Esophagus squamous epithelium (tissue), 5 donors: ENCODE results near the gene MED29. TPM values are rescaled to one million over a fixed set of nuclear protein-coding genes. Genes with fewer than 3 reads are reported as not detected.

Source experiments
- DNase-seq: peaks from one replicate; lab custom pipeline; 2025; lab: John Stamatoyannopoulos, UW
- H3K27ac ChIP-seq, 4 donors: fragments of 200-600 bp; sonication (generic); one replicate each; pipeline ENCODE4 v1.5.1; 2016 to 2019; ENCODE audit warnings: mild to moderate bottlenecking in 1 of 4
- H3K27me3 ChIP-seq, 4 donors: fragments of 200-600 bp; sonication (generic); 1 replicate in 3 of 4; 2 replicates in 1 of 4; pipeline versions ENCODE4 v1.5.1 to v1.6.0; 2017 to 2021; ENCODE audit warnings: antibody characterized with exemption in 1 of 4
- H3K36me3 ChIP-seq, 3 donors: fragments of 200-600 bp; sonication (generic); one replicate each; pipeline ENCODE4 v1.5.1; 2016 to 2019
- H3K4me1 ChIP-seq, 3 donors: fragments of 200-600 bp; sonication (generic); one replicate each; pipeline ENCODE4 v1.5.1; 2017 to 2019
- H3K4me3 ChIP-seq, 4 donors: fragments of 200-600 bp; sonication (generic); 1 replicate in 3 of 4; 2 replicates in 1 of 4; pipeline ENCODE4 v1.5.1; 2016 to 2019; ENCODE audit warnings: mild to moderate bottlenecking in 2 of 4, moderate library complexity in 1 of 4
- H3K9me3 ChIP-seq, 3 donors: fragments of 200-600 bp; sonication (generic); one replicate each; pipeline ENCODE4 v1.5.1; 2016 to 2019
- POLR2A ChIP-seq, 4 donors: fragments of 450-650 bp; IDR thresholded peaks; one replicate each; pipeline ENCODE4 v1.6.1; 2017; ENCODE audit warnings: antibody characterized with exemption in 4 of 4, mild to moderate bottlenecking in 4 of 4, moderate library complexity in 3 of 4
- WGBS, 2 donors: methylation state at CpG; one replicate each; pipeline ENCODE4 v1.1.5; 2018; 5-methylcytosine and 5-hydroxymethylcytosine counted together
- intact Hi-C: fragments of 100-400 bp; cut with DNase I; formaldehyde crosslinking; loops from one replicate; pipeline ENCODE4 v1.15.0; 2022
- total RNA-seq, 4 donors: library from RNA; depleted of rRNA; stranded (reverse); fragments of >200 nt; gene quantifications; one replicate each; pipeline ENCODE4 v1.1.0, GENCODE V29; 2016
- TF ChIP-seq, protein P1 (sequence below), 6 experiments: fragments of 450-650 bp in 4 of 6; fragments of 200-600 bp in 2 of 6; sonication (generic) in 2 of 6; IDR thresholded peaks; one replicate each; pipeline ENCODE4 v1.5.1; 2016 to 2019; ENCODE audit warnings: antibody characterized with exemption in 6 of 6, mild to moderate bottlenecking in 4 of 6, moderate library complexity in 4 of 6
- donor health status: DM: yes; HTN: yes; CAD: no.

MED29 gene
- total RNA-seq, 4 donors from 2014 or later, result 11.8 to 20.1 (median 16.5) TPM

DNA sequence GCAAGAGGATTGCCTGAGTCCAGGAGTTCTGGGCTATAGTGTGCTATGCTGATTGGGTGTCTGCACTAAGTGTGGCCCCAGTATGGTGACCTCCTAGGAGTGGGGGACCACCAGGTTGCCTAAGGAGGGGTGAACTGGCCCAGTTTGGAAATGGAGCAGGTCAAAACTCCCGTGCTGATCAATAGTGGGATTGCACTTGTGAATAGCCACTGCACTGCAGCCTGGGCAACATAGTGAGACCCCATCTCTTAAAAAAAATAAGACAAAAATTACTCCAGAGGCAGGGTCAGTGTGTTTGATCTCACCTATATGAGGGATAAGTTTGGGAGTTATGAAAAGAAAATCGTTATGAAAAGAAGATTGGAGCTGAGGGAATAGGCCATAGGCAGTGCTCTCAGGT lies 22.0 kb upstream of the MED29 start:
- no peaks in the 10 kb centered on the region for H3K27me3 ChIP-seq
- no peak overlapping the region for H3K4me3 ChIP-seq
- peak overlapping the region in 2 of 4 donors; percentile 30 to 40 for H3K27ac ChIP-seq
- TF ChIP-seq POLR2A (IDR thresholded peaks at IDR 0.05), result no peak
- TF ChIP-seq, protein P1, sequence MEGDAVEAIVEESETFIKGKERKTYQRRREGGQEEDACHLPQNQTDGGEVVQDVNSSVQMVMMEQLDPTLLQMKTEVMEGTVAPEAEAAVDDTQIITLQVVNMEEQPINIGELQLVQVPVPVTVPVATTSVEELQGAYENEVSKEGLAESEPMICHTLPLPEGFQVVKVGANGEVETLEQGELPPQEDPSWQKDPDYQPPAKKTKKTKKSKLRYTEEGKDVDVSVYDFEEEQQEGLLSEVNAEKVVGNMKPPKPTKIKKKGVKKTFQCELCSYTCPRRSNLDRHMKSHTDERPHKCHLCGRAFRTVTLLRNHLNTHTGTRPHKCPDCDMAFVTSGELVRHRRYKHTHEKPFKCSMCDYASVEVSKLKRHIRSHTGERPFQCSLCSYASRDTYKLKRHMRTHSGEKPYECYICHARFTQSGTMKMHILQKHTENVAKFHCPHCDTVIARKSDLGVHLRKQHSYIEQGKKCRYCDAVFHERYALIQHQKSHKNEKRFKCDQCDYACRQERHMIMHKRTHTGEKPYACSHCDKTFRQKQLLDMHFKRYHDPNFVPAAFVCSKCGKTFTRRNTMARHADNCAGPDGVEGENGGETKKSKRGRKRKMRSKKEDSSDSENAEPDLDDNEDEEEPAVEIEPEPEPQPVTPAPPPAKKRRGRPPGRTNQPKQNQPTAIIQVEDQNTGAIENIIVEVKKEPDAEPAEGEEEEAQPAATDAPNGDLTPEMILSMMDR (IDR thresholded peaks at IDR 0.05), result no peak
- WGBS, 2 donors, result 79 to 89% methylated on average over 2 of the region's 2 CpGs
- H3K36me3 ChIP-seq, result peaks cover 7 to 100% (median 25%) of the 10 kb centered on the region in 3 donors
- peaks cover 4 to 59% (median 23%) of the 10 kb centered on the region in 3 donors for H3K4me1 ChIP-seq
- intact Hi-C loops, result no loop called here
- H3K9me3 ChIP-seq, result no peaks in the 10 kb centered on the region
- no peak for DNase-seq

DNA sequence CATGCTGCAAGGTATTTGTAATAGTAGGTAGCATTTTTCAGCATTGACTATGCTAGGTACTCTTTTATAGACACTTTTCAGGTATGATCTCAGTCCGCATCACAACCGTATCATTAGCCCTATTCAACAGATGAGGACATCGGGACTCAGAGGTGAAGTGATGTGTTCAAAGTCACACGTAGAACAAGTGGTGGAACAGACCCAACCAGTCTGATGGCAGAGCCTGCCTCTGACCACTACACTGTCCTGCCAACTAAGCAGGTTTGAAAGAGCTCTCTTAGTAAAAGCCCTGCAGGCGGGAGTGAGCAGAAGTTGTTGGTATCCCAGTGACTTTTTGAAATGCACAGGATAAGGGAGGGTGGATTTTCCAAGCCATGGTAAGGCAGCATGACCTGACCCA lies 20.4 kb upstream of the MED29 start:
- peak overlapping the region; percentile 31 to 97 (median 88) for H3K27ac ChIP-seq
- DNase-seq, result no peak
- H3K36me3 ChIP-seq, result peaks cover 2 to 100% (median 34%) of the 10 kb centered on the region in 3 donors
- intact Hi-C loops, result no loop called here
- TF ChIP-seq, protein P1 (IDR thresholded peaks at IDR 0.05), result no peak
- H3K4me1 ChIP-seq, result peaks cover 4 to 45% (median 23%) of the 10 kb centered on the region in 3 donors
- WGBS, 2 donors, result 77 to 89% methylated on average over 4 to 5 of the region's 5 CpGs
- no peak overlapping the region for H3K4me3 ChIP-seq
- no peaks in the 10 kb centered on the region for H3K27me3 ChIP-seq
- H3K9me3 ChIP-seq, result no peaks in the 10 kb centered on the region

DNA sequence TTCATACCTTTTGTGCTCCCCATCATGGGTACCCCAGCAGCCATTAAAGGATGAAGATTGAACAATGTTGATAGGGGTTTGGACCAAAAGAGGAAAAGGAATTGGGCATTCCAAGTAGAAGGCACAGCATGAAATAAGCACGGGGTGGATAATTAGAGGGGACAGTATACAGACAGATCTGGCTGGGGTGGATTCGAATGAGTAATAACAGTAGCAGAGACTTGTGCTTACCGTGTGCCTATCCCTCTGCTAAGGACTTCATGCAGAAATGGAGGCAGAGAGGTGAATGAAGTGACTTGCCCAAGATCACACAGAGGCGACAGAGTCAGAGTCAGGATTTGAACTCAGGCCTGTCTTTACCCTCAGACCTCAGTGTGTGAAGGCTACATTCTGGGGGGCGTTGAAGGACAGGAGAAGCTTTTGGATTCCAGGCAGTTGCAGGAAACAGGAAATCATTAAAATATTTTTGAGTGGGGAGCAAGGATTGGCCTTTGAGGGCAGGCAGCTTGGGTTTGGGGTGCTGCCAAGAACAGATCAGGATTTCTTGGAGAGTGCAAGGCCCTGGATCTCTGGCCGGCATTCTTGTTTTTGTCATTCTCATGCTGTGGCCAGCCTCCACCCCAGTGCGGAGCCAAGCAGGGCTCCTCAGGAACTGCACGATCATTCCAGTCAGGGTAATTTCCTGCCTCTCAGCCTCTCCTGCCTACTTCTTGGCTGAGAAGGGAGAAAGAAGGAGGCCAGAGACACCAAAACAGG lies 19.0 kb upstream of the MED29 start:
- no peaks in the 10 kb centered on the region for H3K9me3 ChIP-seq
- H3K4me1 ChIP-seq, result peaks cover 4 to 45% (median 23%) of the 10 kb centered on the region in 3 donors
- WGBS, 2 donors, result 45 to 70% methylated on average over 7 of the region's 8 CpGs
- TF ChIP-seq, protein P1 (IDR thresholded peaks at IDR 0.05), result no peak
- no peak for TF ChIP-seq POLR2A (IDR thresholded peaks at IDR 0.05)
- H3K4me3 ChIP-seq, result peak overlapping the region in 1 of 4 donors; percentile 32
- peak overlapping the region; percentile 79 to 97 (median 88) for H3K27ac ChIP-seq
- peaks cover 11 to 100% (median 48%) of the 10 kb centered on the region in 3 donors for H3K36me3 ChIP-seq
- no peak for DNase-seq
- H3K27me3 ChIP-seq, result no peaks in the 10 kb centered on the region
- intact Hi-C loops, result no loop called here

DNA sequence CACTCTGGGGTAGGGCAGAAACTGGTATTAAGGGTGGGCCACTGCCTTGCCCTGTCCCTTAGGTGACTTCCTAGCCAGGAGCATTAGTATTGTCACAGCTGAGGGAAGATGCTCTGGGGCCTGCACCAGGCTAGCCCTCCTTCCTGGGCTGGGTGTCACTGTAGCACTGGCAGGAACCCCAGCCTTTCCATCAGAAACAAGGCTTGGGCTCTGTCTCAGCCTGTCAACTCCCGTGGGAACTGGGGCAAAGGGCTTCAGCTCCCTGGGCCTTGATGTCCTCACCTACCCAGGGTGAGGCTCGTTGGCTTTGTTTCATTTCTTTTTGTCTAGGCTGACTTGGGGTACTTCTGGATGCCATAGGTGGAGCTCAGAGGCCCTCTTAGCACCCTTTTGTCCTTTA lies 18.2 kb upstream of the MED29 start:
- DNase-seq, result no peak
- peaks cover 18 to 100% (median 56%) of the 10 kb centered on the region in 3 donors for H3K36me3 ChIP-seq
- H3K27me3 ChIP-seq, result no peaks in the 10 kb centered on the region
- peaks cover 4 to 45% (median 23%) of the 10 kb centered on the region in 3 donors for H3K4me1 ChIP-seq
- WGBS, 2 donors, result 85% methylated on average over 2 of the region's 2 CpGs; no CpG with 5 or more reads in 1 of the 2 donors
- intact Hi-C loops, result no loop called here
- TF ChIP-seq, protein P1 (IDR thresholded peaks at IDR 0.05), result no peak
- TF ChIP-seq POLR2A (IDR thresholded peaks at IDR 0.05), result no peak
- H3K4me3 ChIP-seq, result peak overlapping the region in 1 of 4 donors; percentile 32
- H3K27ac ChIP-seq, result peak overlapping the region; percentile 79 to 97 (median 88)
- H3K9me3 ChIP-seq, result no peaks in the 10 kb centered on the region

DNA sequence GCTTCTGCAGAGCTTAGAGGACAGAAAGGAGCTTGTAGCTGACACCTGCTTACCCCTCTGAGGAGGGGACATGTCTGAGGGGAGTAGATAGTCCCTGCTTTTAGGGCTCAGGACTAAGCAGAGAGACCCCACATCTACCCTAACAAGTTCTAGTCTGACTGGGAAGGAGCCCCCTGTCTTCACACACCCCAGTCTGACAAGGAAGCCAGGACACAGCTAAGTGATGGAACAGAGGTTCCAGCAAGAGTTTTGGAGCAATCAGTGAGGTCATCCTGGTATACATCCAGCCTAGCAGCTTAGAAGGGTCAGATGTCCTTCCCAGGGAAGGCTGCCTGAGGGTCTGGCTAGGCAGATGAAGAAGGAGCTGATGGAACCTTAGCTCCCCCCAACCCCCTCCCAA lies 15.2 kb upstream of the MED29 start:
- intact Hi-C loops, result no loop called here
- H3K36me3 ChIP-seq, result peaks cover 29 to 100% (median 61%) of the 10 kb centered on the region in 3 donors

More for the DNA sequence above, 15.2 kb upstream of the MED29 start:
- peaks cover 4 to 33% (median 23%) of the 10 kb centered on the region in 3 donors for H3K4me1 ChIP-seq
- DNase-seq, result no peak
- no peak overlapping the region for H3K27ac ChIP-seq
- no peak overlapping the region for H3K4me3 ChIP-seq
- no peaks in the 10 kb centered on the region for H3K27me3 ChIP-seq
- TF ChIP-seq POLR2A (IDR thresholded peaks at IDR 0.05), result no peak
- TF ChIP-seq, protein P1 (IDR thresholded peaks at IDR 0.05), result no peak
- no peaks in the 10 kb centered on the region for H3K9me3 ChIP-seq
